ENCODE results near the gene SLC37A2.
"Not testable (repeated sequence)": the region's sequence is repeated elsewhere in the genome, so short reads cannot be mapped to it uniquely, and the experiment has no call there.

- TF ChIP-seq EZH2 (IDR thresholded peaks at IDR 0.05; ENCODE audit: borderline replicate concordance, low read length); CTCF (IDR thresholded peaks at IDR 0.05; ENCODE audit: low read length): not testable (repeated sequence)
These were observed 33.7 kb upstream of the SLC37A2 start for GRCh38 chr11:125029431-125029830.

Data from OCI-LY1 (cell line).